Muscle of leg (tissue), 11 donors: ENCODE data around the gene CACNA2D2. TPM values are rescaled to one million over a fixed set of nuclear protein-coding genes. Genes with fewer than 3 reads are reported as not detected.

Experiments used
- DNase-seq: peaks from one replicate; pipeline ENCODE4 v3.0.0; 2013
- H3K27ac ChIP-seq: one replicate; pipeline ENCODE4 v1.5.1; 2013; ENCODE audit warnings: mild to moderate bottlenecking, low read length, control low read depth
- H3K27me3 ChIP-seq: one replicate; pipeline ENCODE4 v1.6.1; 2013; ENCODE audit warnings: low read length; ENCODE audit not compliant: control insufficient read depth, insufficient read depth
- H3K36me3 ChIP-seq: one replicate; pipeline ENCODE4 v1.6.1; 2013; ENCODE audit warnings: low read length; ENCODE audit not compliant: control insufficient read depth, insufficient read depth
- H3K4me1 ChIP-seq: one replicate; pipeline ENCODE4 v1.6.1; 2013; ENCODE audit warnings: low read length; ENCODE audit not compliant: control insufficient read depth, insufficient read depth
- H3K4me3 ChIP-seq: one replicate; pipeline ENCODE4 v1.5.1; 2013; ENCODE audit warnings: low read length, control low read depth
- H3K9me3 ChIP-seq: replicated peaks from 2 replicates; pipeline ENCODE4 v1.6.1; 2013; ENCODE audit warnings: low read depth, low read length; ENCODE audit not compliant: control insufficient read depth
- WGBS: methylation state at CpG from one replicate; pipeline ENCODE4 v1.1.5; 2013; ENCODE audit warnings: missing lambda C conversion rate; ENCODE audit not compliant: insufficient coverage; 5-methylcytosine and 5-hydroxymethylcytosine counted together
- polyA plus RNA-seq, 8 donors: library from polyadenylated mRNA; unstranded; fragments of 120-200 nt; gene quantifications; one replicate each; pipeline versions ENCODE4 v1.2.1 to v1.2.3, GENCODE V29; 2013; ENCODE audit warnings: inconsistent platforms in 1 of 8, low replicate concordance in 1 of 8; ENCODE audit not compliant: insufficient read length in 8 of 8, insufficient read depth in 1 of 8
- total RNA-seq: library from RNA; stranded (reverse); fragments of 120-200 nt; gene quantifications from one replicate; pipeline ENCODE4 v1.2.4, GENCODE V29; 2013

Gene CACNA2D2
- total and polyA plus RNA-seq, 9 donors, result 3.0 to 12.6 (median 9.3) TPM

DNA sequence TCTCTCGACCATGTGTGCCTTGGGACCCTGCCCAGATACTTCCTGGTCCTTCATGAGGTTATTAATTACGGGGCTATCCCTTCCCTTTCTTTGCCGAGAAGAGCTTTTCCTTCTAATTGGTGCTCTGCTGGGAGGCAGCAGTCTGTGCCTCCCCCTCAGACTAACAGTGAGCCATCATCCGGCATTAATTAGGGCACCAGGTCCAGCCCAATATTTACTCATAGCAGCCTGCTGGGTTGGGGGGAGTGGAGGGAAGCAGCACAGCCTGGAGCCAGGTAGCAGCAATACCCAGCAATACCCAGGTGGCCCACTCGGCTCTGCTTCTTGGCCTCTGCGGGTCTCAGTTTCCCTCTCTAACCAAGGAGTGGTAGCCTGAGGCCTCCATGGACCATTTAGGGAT is 20.1 kb downstream of the CACNA2D2 start:
- H3K4me1 ChIP-seq, result peaks cover 21% of the 10 kb centered on the region
- no peaks in the 10 kb centered on the region for H3K27me3 ChIP-seq
- no peak for DNase-seq
- H3K4me3 ChIP-seq, result no peak overlapping the region
- no peaks in the 10 kb centered on the region for H3K36me3 ChIP-seq
- H3K27ac ChIP-seq, result no peak overlapping the region
- H3K9me3 ChIP-seq, result no peaks in the 10 kb centered on the region
- WGBS, result 67% methylated on average over 1 of the region's 6 CpGs

DNA sequence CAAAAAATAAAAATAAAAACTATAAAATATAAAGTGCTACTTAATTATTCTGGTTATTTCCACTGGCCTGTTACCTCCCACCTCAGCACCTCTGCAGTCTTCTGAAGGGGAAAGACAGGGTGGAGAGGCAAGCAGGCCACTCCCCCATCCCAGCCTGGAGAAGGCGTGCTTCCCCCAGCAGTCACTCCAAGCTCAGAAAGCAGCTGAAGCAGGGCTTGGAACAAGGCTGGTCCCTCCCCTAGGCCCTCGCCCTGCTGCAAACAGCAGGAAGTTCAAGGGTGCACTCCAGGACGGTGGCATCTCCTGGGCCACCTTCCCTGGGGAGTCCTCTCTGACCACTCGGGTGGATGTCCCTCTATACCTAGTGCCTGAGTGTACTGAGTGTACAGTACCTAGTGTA is 21.4 kb downstream of the CACNA2D2 start:
- 34% methylated on average over 3 of the region's 4 CpGs for WGBS
- Histone ChIP-seq H3K27me3 (no peaks in the 10 kb centered on the region), H3K4me3 (no peak overlapping the region), H3K4me1 (peaks cover 21% of the 10 kb centered on the region), H3K36me3 (no peaks in the 10 kb centered on the region), H3K27ac (no peak overlapping the region), H3K9me3 (no peaks in the 10 kb centered on the region)
- no peak for DNase-seq

DNA sequence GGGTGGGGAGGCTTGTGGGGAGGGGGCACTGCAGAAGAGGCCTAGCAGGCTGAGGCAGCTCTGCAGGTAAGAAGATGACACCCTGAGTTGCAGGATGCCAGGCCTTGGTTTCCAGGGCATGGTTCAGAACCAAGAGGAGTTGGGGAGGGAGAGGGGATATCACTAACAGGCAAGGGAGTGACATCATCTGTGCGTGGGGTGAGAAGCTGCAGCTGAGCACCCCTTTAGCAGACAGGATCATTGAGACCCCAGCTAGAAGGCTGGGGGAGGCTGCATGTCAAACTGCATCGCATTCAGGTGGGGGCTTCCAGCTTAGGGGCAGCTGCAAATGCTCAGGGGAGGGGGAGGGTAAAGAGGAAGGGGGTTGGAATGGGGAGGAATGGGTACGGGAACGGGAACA is 23.0 kb downstream of the CACNA2D2 start:
- H3K4me1 ChIP-seq, result peaks cover 16% of the 10 kb centered on the region
- no peak for DNase-seq
- H3K4me3 ChIP-seq, result no peak overlapping the region
- no peak overlapping the region for H3K27ac ChIP-seq
- H3K27me3 ChIP-seq, result no peaks in the 10 kb centered on the region
- WGBS, result 31% methylated on average over 2 of the region's 4 CpGs
- no peaks in the 10 kb centered on the region for H3K9me3 ChIP-seq
- H3K36me3 ChIP-seq, result no peaks in the 10 kb centered on the region

DNA sequence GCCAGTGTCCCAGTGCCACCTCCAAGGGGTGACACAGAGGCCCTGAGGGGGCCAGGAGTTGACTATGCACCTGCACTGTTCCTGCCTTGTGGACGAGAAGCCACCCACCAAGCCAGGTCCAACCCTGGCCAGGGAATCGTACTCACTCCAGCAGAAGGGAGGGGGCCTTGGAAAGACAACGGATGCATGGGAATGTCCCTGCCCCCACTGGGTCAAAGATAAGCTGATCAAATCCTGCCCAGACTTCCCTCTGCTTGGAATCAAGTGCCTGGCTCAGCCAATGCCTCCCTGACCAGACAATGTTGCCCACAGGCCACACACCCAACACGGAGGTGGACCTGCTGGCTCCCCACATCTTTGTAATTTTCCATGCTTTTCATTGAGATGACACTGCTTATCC is 23.9 kb downstream of the CACNA2D2 start:
- peaks cover 15% of the 10 kb centered on the region for H3K4me1 ChIP-seq

DNA sequence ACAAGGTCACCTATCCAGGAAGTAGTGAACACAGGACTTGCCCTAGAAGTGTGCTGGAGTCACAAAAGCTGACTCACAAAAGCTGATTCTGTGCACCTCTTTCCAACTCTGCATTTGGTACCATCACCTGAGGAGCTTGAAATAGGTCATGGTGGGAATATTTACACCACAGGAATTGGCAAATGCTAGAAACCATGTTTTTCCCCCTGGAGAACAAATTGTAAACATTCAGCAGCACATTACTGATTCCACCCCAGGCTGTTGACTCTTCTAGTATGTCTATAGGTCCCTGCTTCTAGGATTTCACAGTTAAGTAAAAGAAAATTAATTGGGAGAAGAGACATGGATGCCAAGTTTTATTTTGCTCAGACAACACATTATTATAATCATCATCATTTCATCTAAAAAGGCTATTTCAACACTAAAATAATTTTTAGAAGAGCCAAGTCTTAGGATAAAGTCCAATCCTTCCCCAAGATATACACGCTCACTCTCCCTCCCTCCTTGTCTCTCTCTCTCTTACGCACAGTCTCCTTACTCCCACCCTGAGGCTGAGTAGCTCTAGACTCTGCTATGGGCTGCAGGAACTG is 24.7 kb downstream of the CACNA2D2 start:
- WGBS, result 76% methylated on average over 2 of the region's 2 CpGs
- Histone ChIP-seq H3K27me3 (no peaks in the 10 kb centered on the region), H3K36me3 (no peaks in the 10 kb centered on the region), H3K4me1 (peaks cover 15% of the 10 kb centered on the region), H3K27ac (no peak overlapping the region), H3K9me3 (no peaks in the 10 kb centered on the region), H3K4me3 (no peak overlapping the region)
- DNase-seq, result no peak

More for the DNA sequence above, 23.9 kb downstream of the CACNA2D2 start:
- Histone ChIP-seq H3K4me3 (no peak overlapping the region), H3K27me3 (no peaks in the 10 kb centered on the region), H3K36me3 (no peaks in the 10 kb centered on the region), H3K27ac (no peak overlapping the region), H3K9me3 (no peaks in the 10 kb centered on the region)
- WGBS, result 76% methylated on average over 3 of the region's 4 CpGs
- DNase-seq, result no peak

DNA sequence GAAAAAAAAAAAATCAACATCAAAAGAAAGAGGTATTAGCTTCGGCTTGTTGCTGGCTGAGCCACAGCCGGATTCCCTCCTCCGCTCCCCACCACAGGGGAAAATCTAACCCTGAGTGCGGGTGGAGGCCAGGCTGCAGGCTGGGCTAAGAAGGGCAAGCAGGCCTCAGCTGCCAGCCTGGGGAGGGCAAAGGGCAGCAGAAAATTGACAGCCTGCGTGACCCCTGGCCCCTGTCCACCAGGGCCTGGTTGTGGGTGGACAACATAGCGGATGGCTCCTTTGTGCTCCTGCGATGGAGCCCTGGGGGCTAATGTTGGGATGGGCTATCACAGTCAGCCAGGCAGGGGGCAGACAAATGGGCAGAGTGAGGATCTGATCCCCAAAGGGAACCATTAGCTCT is 25.4 kb downstream of the CACNA2D2 start:
- Histone ChIP-seq H3K9me3 (no peaks in the 10 kb centered on the region), H3K4me1 (peaks cover 21% of the 10 kb centered on the region), H3K27ac (no peak overlapping the region), H3K4me3 (no peak overlapping the region), H3K36me3 (no peaks in the 10 kb centered on the region), H3K27me3 (no peaks in the 10 kb centered on the region)
- DNase-seq, result no peak
- WGBS, result 71% methylated on average over 4 of the region's 7 CpGs

DNA sequence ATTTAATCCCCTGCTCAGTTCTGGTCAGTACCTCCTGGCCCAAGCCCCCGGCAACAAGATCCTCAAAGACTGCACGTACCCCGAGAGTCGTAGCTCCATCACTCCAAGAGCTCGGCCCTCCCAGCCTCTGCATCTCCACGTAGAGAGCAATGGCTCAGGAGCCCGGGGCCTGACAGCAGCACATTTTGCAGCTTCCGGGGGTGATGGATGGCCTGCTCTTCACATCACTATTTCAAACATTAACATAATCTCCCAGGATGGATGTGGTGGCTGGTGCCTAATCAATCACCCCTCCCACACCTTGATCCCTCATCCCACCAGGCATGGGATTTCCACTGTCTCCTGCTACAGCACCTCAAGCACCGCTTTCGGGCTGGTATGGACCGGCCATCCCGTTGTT is 28.1 kb downstream of the CACNA2D2 start:
- 89% methylated on average over 10 of the region's 12 CpGs for WGBS
- no peak overlapping the region for H3K27ac ChIP-seq
- H3K36me3 ChIP-seq, result no peaks in the 10 kb centered on the region
- H3K9me3 ChIP-seq, result no peaks in the 10 kb centered on the region
- no peak overlapping the region for H3K4me3 ChIP-seq
- no peaks in the 10 kb centered on the region for H3K27me3 ChIP-seq
- no peak for DNase-seq
- H3K4me1 ChIP-seq, result peaks cover 26% of the 10 kb centered on the region

DNA sequence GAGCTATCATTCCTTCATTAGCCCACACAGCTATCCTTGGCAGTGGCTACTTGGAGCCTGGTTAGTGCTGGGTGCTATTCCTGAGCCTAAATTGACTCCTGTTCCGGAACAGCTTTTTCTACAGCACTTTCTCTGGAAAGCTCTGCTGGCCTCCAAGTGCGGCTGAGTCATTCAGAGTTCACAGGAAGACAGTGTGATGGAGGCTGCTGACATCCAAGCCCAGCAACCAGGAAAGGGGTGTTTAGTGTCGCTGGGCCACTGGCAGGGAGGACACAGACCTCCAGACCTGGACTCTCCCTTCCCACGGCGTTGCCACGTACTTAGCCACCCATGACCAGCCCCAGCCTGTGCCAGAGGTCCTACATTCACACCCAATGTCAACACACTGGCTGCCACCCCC is 28.7 kb downstream of the CACNA2D2 start:
- peak overlapping the region; percentile 42 for H3K27ac ChIP-seq
- H3K27me3 ChIP-seq, result no peaks in the 10 kb centered on the region
- H3K9me3 ChIP-seq, result no peaks in the 10 kb centered on the region
- WGBS, result 19% methylated on average over 3 of the region's 6 CpGs
- H3K4me1 ChIP-seq, result peaks cover 26% of the 10 kb centered on the region
- DNase-seq, result peak; percentile 78
- no peaks in the 10 kb centered on the region for H3K36me3 ChIP-seq
- H3K4me3 ChIP-seq, result no peak overlapping the region

DNA sequence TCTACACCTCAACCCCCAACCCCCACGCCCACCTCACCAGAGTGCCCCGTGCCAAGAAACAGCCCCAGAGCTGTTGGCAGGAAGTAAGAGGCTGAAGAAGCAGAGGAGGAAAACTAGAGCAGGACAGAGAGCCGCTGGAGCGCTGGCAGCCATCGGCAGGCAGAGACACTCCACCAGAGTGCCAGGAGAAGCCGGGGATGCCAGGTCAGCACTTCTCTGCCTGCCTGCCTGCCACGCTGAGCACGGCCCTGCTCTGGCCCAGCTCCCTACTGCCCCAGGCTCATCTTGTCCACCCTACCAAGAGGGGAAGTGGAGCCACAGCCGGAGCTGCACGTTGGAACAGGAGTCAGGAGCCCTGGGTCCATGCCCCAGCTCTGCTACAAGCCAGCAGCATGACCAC is 29.7 kb downstream of the CACNA2D2 start:
- Histone ChIP-seq H3K27ac (no peak overlapping the region), H3K27me3 (no peaks in the 10 kb centered on the region), H3K4me3 (no peak overlapping the region), H3K4me1 (peaks cover 26% of the 10 kb centered on the region), H3K9me3 (no peaks in the 10 kb centered on the region), H3K36me3 (no peaks in the 10 kb centered on the region)
- 79% methylated on average over 6 of the region's 10 CpGs for WGBS
- no peak for DNase-seq

DNA sequence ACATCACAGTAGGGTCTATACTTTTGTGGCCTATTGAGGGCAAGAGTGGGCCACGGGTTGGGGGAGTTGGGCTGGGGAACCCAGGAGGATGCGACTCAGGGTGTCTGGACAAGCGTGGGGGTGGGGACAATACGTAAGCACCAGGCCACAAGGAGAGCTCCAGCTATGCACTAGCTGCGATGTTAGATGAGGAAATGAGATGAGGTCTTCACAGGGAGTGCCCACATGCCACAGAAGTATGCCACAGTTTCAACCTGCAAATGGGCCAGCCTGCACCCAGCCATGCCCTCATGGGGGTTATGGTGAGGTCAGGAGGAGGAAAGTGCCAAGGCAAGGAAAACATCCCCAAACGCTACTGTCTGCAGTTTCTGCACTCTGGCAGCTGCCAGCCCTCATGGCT is 30.5 kb downstream of the CACNA2D2 start:
- WGBS, result 76% methylated on average over 6 of the region's 6 CpGs
- Histone ChIP-seq H3K9me3 (no peaks in the 10 kb centered on the region), H3K4me3 (no peak overlapping the region), H3K27me3 (no peaks in the 10 kb centered on the region), H3K36me3 (no peaks in the 10 kb centered on the region), H3K27ac (no peak overlapping the region), H3K4me1 (peaks cover 26% of the 10 kb centered on the region)
- DNase-seq, result no peak

DNA sequence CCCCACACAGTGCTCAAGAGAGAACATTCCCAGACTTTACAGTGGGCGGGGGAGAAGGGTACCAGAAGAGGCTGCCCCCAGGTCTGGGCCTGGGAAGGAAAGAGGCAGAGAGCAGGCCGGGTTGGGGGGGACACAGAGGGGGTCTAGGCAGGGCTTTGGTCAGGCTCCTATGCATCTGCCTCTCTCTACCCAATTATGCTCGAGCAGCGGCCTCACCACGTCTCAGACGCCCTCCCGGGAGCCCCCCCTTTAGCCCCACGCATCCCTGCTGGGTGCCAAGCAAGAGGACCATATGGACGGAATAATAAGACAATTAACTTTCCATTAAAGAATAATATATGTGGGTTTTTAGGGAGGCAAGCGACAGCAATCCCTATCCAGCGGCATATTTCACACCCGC is 32.8 kb downstream of the CACNA2D2 start:
- no peak overlapping the region for H3K4me3 ChIP-seq
- no peak overlapping the region for H3K27ac ChIP-seq
- peaks cover 26% of the 10 kb centered on the region for H3K4me1 ChIP-seq
- H3K27me3 ChIP-seq, result no peaks in the 10 kb centered on the region
- no peaks in the 10 kb centered on the region for H3K9me3 ChIP-seq
- WGBS, result no CpG with 5 or more reads among the region's 12 CpGs
- H3K36me3 ChIP-seq, result no peaks in the 10 kb centered on the region
- no peak for DNase-seq
